ENCODE data around the gene RDM1.

Gene RDM1

DNA sequence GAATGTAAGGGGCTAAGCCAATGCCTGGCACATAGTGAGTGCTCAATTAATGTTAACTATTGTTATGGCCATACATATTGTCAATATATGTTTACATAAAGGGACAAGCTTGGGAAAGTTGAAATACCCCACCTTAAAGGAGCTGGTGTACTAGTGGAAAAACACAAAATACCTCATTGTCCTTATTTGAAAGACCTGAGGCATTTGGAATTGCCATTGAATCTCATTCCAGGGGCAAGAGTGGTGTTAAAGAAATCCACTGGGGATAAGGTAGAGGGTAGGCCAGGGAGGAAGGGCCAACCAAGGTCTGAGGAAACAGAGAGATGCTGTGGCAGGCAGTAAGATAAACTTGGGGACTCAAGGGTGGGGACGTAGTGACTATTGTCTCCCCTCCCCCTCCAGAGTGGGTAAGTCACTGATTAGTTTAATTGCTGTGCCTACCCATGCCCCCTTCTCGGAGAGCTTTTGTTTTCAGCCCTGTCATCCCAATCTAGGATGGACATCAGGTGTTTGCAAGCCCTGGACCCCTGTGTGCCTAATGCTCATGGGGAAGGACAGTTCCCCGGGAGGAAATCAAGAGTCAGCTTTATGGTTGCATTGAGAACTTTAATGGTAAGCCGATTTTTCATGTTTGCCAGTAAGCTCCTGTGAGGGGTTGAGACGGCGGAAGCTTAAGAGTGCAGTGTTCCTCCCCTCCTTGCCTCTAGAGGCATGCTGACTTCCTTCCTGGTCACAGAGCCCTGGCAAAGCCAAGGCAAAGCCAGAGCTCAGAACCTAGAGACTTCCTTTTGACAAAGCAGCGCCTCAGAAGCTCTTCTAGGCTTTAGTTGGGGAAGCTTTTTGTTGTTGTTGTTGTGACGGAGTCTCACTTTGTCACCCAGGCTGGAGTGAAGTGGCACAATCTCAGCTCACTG lies 59.4 kb downstream of the RDM1 start:
- peak; percentile 74 for DNase-seq (ENCODE audit: low spot score)

DNA sequence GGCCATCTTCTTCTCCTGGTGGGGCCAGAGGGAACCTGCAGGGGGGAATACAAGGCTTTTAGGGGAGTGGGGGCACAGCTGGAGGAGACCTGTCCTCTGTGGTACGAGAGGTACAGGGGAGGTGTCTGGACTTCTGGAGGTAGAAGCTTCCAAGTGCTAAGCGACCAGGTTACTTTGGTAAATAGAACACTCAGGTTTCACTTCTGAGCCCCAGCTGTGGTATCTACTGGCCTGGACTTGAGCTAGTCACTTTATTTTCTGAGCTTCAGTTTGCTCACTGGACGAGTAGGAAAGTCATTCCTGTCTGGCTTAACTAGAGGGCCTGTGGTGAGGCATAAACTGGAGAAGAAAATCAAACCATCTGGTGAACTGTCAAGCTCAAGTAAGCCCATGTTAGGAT lies 61.8 kb downstream of the RDM1 start, which contains the start of gene HEATR9:
Gene HEATR9 (minus strand): TSS at position 155 of the 400 bp plus-strand sequence. CDS start 149 bp downstream, at position 6.
- DNase-seq (ENCODE audit: low spot score) = no peak
